HEK293 (cell line): ENCODE data around the gene FHIT.

Experiments
- CTCF ChIA-PET: fragments of 350-600 bp; formaldehyde crosslinking; extraction: SDS; loops from one replicate; lab custom pipeline; 2021; ENCODE audit warnings: antibody characterized with exemption; lab: Yijun Ruan, JAX
- POLR2A ChIA-PET: fragments of 300-600 bp; formaldehyde crosslinking; extraction: SDS; loops from one replicate; lab custom pipeline; 2020; ENCODE audit warnings: antibody characterized with exemption, inconsistent platforms; lab: Yijun Ruan, JAX
- H3K27ac ChIP-seq: fragments of 200-500 bp; sonication (Bioruptor generic); 2 replicates; pipeline ENCODE4 v1.5.1; 2014; ENCODE audit warnings: low read depth, low read length, control low read depth, inconsistent platforms; ENCODE audit errors: extremely low read depth
- H3K36me3 ChIP-seq, 2 experiments: fragments of 200-500 bp in 1 of 2; sonication (Bioruptor generic) in 1 of 2; 1 replicate in 1 of 2; 2 replicates in 1 of 2; pipeline ENCODE4 v1.5.1; 2014 to 2017; ENCODE audit warnings: inconsistent platforms in 2 of 2, low read length in 2 of 2; ENCODE audit not compliant: control insufficient read depth in 2 of 2, insufficient read depth in 1 of 2
- H3K4me1 ChIP-seq: fragments of 200-500 bp; sonication (Bioruptor generic); 2 replicates; pipeline ENCODE4 v1.5.1; 2014; ENCODE audit warnings: mild to moderate bottlenecking, low read length, inconsistent platforms; ENCODE audit not compliant: control insufficient read depth, insufficient read depth
- H3K4me3 ChIP-seq: 2 replicates; pipeline ENCODE4 v1.5.1; 2011; ENCODE audit warnings: low read depth, mild to moderate bottlenecking, control low read depth, low read length, moderate library complexity
- H3K9me3 ChIP-seq: fragments of 200-500 bp; sonication (Bioruptor generic); 2 replicates; pipeline ENCODE4 v1.5.1; 2014; ENCODE audit warnings: low read depth, low read length, inconsistent platforms; ENCODE audit not compliant: control insufficient read depth, insufficient read depth
- EGR2 ChIP-seq: fragments of 450-650 bp; formaldehyde crosslinking; IDR thresholded peaks from 2 replicates; pipeline ENCODE4 v1.5.1; 2016; ENCODE audit warnings: low read depth, missing biosample characterization, missing genetic modification characterization
- KLF10 ChIP-seq: fragments of 450-650 bp; IDR thresholded peaks from 2 replicates; pipeline ENCODE4 v1.5.1; 2018; ENCODE audit warnings: missing biosample characterization, mild to moderate bottlenecking, missing genetic modification characterization
- KLF9 ChIP-seq: fragments of 450-650 bp; formaldehyde crosslinking; IDR thresholded peaks from 2 replicates; pipeline ENCODE4 v1.5.1; 2016; ENCODE audit warnings: missing biosample characterization, missing genetic modification characterization, low read depth
- MYNN ChIP-seq: fragments of 450-650 bp; formaldehyde crosslinking; IDR thresholded peaks from 2 replicates; pipeline ENCODE4 v1.5.1; 2016; ENCODE audit warnings: missing biosample characterization, missing genetic modification characterization, borderline replicate concordance
- YY1 ChIP-seq: fragments of 450-650 bp; formaldehyde crosslinking; IDR thresholded peaks from 2 replicates; pipeline ENCODE4 v1.5.1; 2018; ENCODE audit warnings: missing biosample characterization, missing genetic modification characterization
- ZBTB17 ChIP-seq: fragments of 450-650 bp; formaldehyde crosslinking; IDR thresholded peaks from 2 replicates; pipeline ENCODE4 v1.5.1; 2016; ENCODE audit warnings: missing biosample characterization, missing genetic modification characterization
- ZBTB7A ChIP-seq: fragments of 450-650 bp; formaldehyde crosslinking; IDR thresholded peaks from 2 replicates; pipeline ENCODE4 v1.5.1; 2016; ENCODE audit warnings: low read depth, missing biosample characterization, missing genetic modification characterization
- ZFP69B ChIP-seq: fragments of 450-650 bp; formaldehyde crosslinking; IDR thresholded peaks from 2 replicates; pipeline ENCODE4 v1.5.1; 2016; ENCODE audit warnings: missing biosample characterization, missing genetic modification characterization
- ZNF132 ChIP-seq: fragments of 450-650 bp; formaldehyde crosslinking; IDR thresholded peaks from 2 replicates; pipeline ENCODE4 v1.5.1; 2017; ENCODE audit warnings: missing biosample characterization, missing genetic modification characterization, borderline replicate concordance
- ZNF155 ChIP-seq: fragments of 450-650 bp; formaldehyde crosslinking; IDR thresholded peaks from 2 replicates; pipeline ENCODE4 v1.5.1; 2016; ENCODE audit warnings: missing biosample characterization, missing genetic modification characterization
- ZNF175 ChIP-seq: fragments of 450-650 bp; formaldehyde crosslinking; IDR thresholded peaks from 2 replicates; pipeline ENCODE4 v1.5.1; 2016; ENCODE audit warnings: missing biosample characterization, missing genetic modification characterization
- ZNF19 ChIP-seq: fragments of 450-650 bp; formaldehyde crosslinking; IDR thresholded peaks from 2 replicates; pipeline ENCODE4; 2016; ENCODE audit warnings: missing biosample characterization, missing genetic modification characterization, low read depth
- ZNF274 ChIP-seq, 2 experiments: fragments of 200-500 bp in 1 of 2; fragments of 450-650 bp in 1 of 2; sonication (Bioruptor generic) in 1 of 2; formaldehyde crosslinking in 1 of 2; IDR thresholded peaks; 2 replicates each; pipeline versions ENCODE4 v1.5.1 to v1.6.1; 2014 to 2016; ENCODE audit warnings: borderline replicate concordance in 1 of 2, inconsistent platforms in 1 of 2, low read length in 1 of 2, missing biosample characterization in 1 of 2, missing genetic modification characterization in 1 of 2
- ZNF335 ChIP-seq: fragments of 450-650 bp; formaldehyde crosslinking; conservative IDR thresholded peaks from 2 replicates; pipeline ENCODE4 v1.5.1; 2016; ENCODE audit warnings: missing biosample characterization, missing genetic modification characterization
- ZNF549 ChIP-seq: fragments of 450-650 bp; IDR thresholded peaks from 2 replicates; pipeline ENCODE4 v1.5.1; 2018; ENCODE audit warnings: missing biosample characterization, missing genetic modification characterization, mild to moderate bottlenecking, inconsistent platforms, moderate library complexity
- TF ChIP-seq, protein P1 (sequence below): sonication (generic); formaldehyde crosslinking; IDR thresholded peaks from 2 replicates; pipeline ENCODE4 v1.8.1; 2022; ENCODE audit warnings: mild to moderate bottlenecking, moderate library complexity, missing genetic modification reagents
- TF ChIP-seq, protein P2 (sequence below): fragments of 450-650 bp; formaldehyde crosslinking; optimal IDR thresholded peaks from 2 replicates; pipeline ENCODE3; 2016; ENCODE audit warnings: missing biosample characterization, mild to moderate bottlenecking, missing genetic modification characterization
- TF ChIP-seq, protein P3 (sequence below): fragments of 450-650 bp; formaldehyde crosslinking; IDR thresholded peaks from 2 replicates; pipeline ENCODE4 v1.5.1; 2016; ENCODE audit warnings: missing biosample characterization, missing genetic modification characterization
- TF ChIP-seq, protein P4 (sequence below): fragments of 450-650 bp; formaldehyde crosslinking; IDR thresholded peaks from 2 replicates; pipeline ENCODE4 v1.5.1; 2016; ENCODE audit warnings: missing biosample characterization, missing genetic modification characterization, borderline replicate concordance

Gene FHIT

DNA sequence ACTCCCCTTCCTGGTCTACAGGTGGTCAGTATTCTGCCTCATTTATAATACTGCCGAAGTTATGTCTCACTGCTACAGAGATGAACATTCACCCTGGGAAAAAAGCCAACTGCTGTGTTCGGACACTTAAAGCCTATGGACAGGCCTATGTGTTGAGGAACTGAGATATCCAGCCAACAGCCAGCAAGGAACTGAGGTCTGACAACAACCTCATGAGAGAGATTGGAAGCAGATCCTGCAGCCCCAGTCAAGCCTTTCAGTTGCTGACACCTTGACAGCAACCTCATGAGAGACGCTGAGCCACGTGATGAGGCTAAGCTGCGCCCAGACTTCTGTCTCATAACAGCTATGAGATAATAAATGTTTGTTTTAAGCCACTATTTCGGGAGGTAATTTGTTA, 18.2 kb upstream of the FHIT start:
- H3K9me3 ChIP-seq: no peaks in the 10 kb centered on the region
- ChIA-PET CTCF (interaction anchor here (0.7 kb wide), 1 partner anchor 31 kb away, joined by 4 read pairs; no protein-coding TSS in a partner anchor), POLR2A (no interaction called here)
- no peak overlapping the region for H3K4me3 ChIP-seq
- no peaks in the 10 kb centered on the region for H3K4me1 ChIP-seq
- H3K36me3 ChIP-seq: no peaks in the 10 kb centered on the region
- no peak overlapping the region for H3K27ac ChIP-seq
- TF ChIP-seq, protein P1, sequence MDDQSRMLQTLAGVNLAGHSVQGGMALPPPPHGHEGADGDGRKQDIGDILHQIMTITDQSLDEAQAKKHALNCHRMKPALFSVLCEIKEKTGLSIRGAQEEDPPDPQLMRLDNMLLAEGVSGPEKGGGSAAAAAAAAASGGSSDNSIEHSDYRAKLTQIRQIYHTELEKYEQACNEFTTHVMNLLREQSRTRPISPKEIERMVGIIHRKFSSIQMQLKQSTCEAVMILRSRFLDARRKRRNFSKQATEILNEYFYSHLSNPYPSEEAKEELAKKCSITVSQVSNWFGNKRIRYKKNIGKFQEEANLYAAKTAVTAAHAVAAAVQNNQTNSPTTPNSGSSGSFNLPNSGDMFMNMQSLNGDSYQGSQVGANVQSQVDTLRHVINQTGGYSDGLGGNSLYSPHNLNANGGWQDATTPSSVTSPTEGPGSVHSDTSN: no peak
- TF ChIP-seq ZBTB7A (tag by site-specific recombination): no peak
- no peak for TF ChIP-seq ZNF175
- TF ChIP-seq ZNF274 (IDR thresholded peaks at IDR 0.05; ENCODE audit: low read length): no peak
- TF ChIP-seq ZNF274 (tag by site-specific recombination; IDR thresholded peaks at IDR 0.05; ENCODE audit: borderline replicate concordance): no peak
- TF ChIP-seq, protein P2, sequence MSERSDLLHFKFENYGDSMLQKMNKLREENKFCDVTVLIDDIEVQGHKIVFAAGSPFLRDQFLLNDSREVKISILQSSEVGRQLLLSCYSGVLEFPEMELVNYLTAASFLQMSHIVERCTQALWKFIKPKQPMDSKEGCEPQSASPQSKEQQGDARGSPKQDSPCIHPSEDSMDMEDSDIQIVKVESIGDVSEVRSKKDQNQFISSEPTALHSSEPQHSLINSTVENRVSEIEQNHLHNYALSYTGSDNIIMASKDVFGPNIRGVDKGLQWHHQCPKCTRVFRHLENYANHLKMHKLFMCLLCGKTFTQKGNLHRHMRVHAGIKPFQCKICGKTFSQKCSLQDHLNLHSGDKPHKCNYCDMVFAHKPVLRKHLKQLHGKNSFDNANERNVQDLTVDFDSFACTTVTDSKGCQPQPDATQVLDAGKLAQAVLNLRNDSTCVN (tag by site-specific recombination): no peak
- TF ChIP-seq ZBTB17 (tag by site-specific recombination): no peak
- TF ChIP-seq YY1 (tag by site-specific recombination): no peak
- no peak for TF ChIP-seq ZNF155 (tag by site-specific recombination)
- no peak for TF ChIP-seq MYNN (tag by site-specific recombination)
- no peak for TF ChIP-seq ZNF549 (tag by site-specific recombination)
- TF ChIP-seq, protein P3, sequence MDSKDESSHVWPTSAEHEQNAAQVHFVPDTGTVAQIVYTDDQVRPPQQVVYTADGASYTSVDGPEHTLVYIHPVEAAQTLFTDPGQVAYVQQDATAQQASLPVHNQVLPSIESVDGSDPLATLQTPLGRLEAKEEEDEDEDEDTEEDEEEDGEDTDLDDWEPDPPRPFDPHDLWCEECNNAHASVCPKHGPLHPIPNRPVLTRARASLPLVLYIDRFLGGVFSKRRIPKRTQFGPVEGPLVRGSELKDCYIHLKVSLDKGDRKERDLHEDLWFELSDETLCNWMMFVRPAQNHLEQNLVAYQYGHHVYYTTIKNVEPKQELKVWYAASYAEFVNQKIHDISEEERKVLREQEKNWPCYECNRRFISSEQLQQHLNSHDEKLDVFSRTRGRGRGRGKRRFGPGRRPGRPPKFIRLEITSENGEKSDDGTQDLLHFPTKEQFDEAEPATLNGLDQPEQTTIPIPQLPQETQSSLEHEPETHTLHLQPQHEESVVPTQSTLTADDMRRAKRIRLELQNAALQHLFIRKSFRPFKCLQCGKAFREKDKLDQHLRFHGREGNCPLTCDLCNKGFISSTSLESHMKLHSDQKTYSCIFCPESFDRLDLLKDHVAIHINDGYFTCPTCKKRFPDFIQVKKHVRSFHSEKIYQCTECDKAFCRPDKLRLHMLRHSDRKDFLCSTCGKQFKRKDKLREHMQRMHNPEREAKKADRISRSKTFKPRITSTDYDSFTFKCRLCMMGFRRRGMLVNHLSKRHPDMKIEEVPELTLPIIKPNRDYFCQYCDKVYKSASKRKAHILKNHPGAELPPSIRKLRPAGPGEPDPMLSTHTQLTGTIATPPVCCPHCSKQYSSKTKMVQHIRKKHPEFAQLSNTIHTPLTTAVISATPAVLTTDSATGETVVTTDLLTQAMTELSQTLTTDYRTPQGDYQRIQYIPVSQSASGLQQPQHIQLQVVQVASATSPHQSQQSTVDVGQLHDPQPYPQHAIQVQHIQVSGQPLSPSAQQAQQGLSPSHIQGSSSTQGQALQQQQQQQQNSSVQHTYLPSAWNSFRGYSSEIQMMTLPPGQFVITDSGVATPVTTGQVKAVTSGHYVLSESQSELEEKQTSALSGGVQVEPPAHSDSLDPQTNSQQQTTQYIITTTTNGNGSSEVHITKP (tag by site-specific recombination): no peak
- TF ChIP-seq, protein P4, sequence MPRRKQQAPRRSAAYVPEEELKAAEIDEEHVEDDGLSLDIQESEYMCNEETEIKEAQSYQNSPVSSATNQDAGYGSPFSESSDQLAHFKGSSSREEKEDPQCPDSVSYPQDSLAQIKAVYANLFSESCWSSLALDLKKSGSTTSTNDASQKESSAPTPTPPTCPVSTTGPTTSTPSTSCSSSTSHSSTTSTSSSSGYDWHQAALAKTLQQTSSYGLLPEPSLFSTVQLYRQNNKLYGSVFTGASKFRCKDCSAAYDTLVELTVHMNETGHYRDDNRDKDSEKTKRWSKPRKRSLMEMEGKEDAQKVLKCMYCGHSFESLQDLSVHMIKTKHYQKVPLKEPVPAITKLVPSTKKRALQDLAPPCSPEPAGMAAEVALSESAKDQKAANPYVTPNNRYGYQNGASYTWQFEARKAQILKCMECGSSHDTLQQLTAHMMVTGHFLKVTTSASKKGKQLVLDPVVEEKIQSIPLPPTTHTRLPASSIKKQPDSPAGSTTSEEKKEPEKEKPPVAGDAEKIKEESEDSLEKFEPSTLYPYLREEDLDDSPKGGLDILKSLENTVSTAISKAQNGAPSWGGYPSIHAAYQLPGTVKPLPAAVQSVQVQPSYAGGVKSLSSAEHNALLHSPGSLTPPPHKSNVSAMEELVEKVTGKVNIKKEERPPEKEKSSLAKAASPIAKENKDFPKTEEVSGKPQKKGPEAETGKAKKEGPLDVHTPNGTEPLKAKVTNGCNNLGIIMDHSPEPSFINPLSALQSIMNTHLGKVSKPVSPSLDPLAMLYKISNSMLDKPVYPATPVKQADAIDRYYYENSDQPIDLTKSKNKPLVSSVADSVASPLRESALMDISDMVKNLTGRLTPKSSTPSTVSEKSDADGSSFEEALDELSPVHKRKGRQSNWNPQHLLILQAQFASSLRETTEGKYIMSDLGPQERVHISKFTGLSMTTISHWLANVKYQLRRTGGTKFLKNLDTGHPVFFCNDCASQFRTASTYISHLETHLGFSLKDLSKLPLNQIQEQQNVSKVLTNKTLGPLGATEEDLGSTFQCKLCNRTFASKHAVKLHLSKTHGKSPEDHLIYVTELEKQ (tag by site-specific recombination): no peak
- TF ChIP-seq ZNF132 (tag by site-specific recombination): no peak
- no peak for TF ChIP-seq KLF10 (tag by site-specific recombination)
- TF ChIP-seq EGR2 (tag by site-specific recombination): no peak
- no peak for TF ChIP-seq ZNF19 (tag by site-specific recombination)
- TF ChIP-seq ZNF335: no peak
- TF ChIP-seq KLF9: no peak
- TF ChIP-seq ZFP69B (tag by site-specific recombination): no peak
